Lower leg skin (tissue), 3 donors: ENCODE results near the gene STX1B.

ENCODE experiments used
- POLR2A ChIP-seq, 2 donors: fragments of 450-650 bp; IDR thresholded peaks; one replicate each; pipeline ENCODE4 v1.6.1; 2016 to 2017; ENCODE audit warnings: antibody characterized with exemption in 2 of 2, mild to moderate bottlenecking in 1 of 2, moderate library complexity in 1 of 2
- TF ChIP-seq, protein P1 (sequence below), 3 donors: fragments of 450-650 bp; IDR thresholded peaks; one replicate each; pipeline ENCODE4 v1.5.1; 2016; ENCODE audit warnings: antibody characterized with exemption in 3 of 3, mild to moderate bottlenecking in 3 of 3, moderate library complexity in 2 of 3

DNA sequence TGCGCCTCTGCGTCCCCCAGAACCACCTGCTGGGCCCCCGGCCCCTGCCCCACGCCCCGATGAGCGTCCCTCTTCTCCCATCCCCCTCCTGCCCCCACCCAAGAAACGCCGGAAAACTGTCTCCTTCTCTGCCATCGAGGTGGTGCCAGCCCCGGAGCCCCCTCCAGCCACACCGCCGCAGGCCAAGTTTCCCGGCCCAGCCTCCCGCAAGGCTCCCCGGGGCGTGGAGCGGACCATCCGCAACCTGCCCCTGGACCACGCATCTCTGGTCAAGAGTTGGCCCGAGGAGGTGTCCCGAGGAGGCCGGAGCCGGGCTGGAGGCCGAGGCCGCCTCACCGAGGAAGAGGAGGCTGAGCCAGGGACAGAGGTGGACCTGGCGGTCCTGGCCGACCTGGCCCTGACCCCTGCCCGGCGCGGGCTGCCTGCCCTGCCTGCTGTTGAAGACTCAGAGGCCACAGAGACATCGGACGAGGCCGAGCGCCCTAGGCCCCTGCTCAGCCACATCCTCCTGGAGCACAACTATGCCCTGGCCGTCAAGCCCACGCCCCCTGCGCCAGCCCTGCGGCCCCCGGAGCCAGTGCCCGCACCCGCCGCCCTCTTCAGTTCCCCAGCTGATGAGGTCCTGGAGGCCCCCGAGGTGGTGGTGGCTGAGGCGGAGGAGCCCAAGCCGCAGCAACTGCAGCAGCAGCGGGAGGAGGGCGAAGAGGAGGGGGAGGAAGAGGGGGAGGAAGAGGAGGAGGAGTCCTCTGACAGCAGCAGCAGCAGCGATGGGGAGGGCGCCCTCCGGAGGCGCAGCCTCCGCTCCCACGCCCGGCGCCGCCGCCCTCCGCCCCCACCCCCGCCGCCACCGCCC lies 31.0 kb downstream of the STX1B start:
- TF ChIP-seq, protein P1, sequence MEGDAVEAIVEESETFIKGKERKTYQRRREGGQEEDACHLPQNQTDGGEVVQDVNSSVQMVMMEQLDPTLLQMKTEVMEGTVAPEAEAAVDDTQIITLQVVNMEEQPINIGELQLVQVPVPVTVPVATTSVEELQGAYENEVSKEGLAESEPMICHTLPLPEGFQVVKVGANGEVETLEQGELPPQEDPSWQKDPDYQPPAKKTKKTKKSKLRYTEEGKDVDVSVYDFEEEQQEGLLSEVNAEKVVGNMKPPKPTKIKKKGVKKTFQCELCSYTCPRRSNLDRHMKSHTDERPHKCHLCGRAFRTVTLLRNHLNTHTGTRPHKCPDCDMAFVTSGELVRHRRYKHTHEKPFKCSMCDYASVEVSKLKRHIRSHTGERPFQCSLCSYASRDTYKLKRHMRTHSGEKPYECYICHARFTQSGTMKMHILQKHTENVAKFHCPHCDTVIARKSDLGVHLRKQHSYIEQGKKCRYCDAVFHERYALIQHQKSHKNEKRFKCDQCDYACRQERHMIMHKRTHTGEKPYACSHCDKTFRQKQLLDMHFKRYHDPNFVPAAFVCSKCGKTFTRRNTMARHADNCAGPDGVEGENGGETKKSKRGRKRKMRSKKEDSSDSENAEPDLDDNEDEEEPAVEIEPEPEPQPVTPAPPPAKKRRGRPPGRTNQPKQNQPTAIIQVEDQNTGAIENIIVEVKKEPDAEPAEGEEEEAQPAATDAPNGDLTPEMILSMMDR (IDR thresholded peaks at IDR 0.05), result no peak
- no peak for TF ChIP-seq POLR2A (IDR thresholded peaks at IDR 0.05)
